HEK293 (cell line): Measurements from ENCODE around the gene CADPS2.

ENCODE experiments used
- CTCF ChIA-PET: fragments of 350-600 bp; formaldehyde crosslinking; extraction: SDS; loops from one replicate; lab custom pipeline; 2021; ENCODE audit warnings: antibody characterized with exemption; lab: Yijun Ruan, JAX
- POLR2A ChIA-PET: fragments of 300-600 bp; formaldehyde crosslinking; extraction: SDS; loops from one replicate; lab custom pipeline; 2020; ENCODE audit warnings: antibody characterized with exemption, inconsistent platforms; lab: Yijun Ruan, JAX
- H3K27ac ChIP-seq: fragments of 200-500 bp; sonication (Bioruptor generic); 2 replicates; pipeline ENCODE4 v1.5.1; 2014; ENCODE audit warnings: low read depth, low read length, control low read depth, inconsistent platforms; ENCODE audit errors: extremely low read depth
- H3K36me3 ChIP-seq, 2 experiments: fragments of 200-500 bp in 1 of 2; sonication (Bioruptor generic) in 1 of 2; 1 replicate in 1 of 2; 2 replicates in 1 of 2; pipeline ENCODE4 v1.5.1; 2014 to 2017; ENCODE audit warnings: inconsistent platforms in 2 of 2, low read length in 2 of 2; ENCODE audit not compliant: control insufficient read depth in 2 of 2, insufficient read depth in 1 of 2
- H3K4me1 ChIP-seq: fragments of 200-500 bp; sonication (Bioruptor generic); 2 replicates; pipeline ENCODE4 v1.5.1; 2014; ENCODE audit warnings: mild to moderate bottlenecking, low read length, inconsistent platforms; ENCODE audit not compliant: control insufficient read depth, insufficient read depth
- H3K4me3 ChIP-seq: 2 replicates; pipeline ENCODE4 v1.5.1; 2011; ENCODE audit warnings: low read depth, mild to moderate bottlenecking, control low read depth, low read length, moderate library complexity
- H3K9me3 ChIP-seq: fragments of 200-500 bp; sonication (Bioruptor generic); 2 replicates; pipeline ENCODE4 v1.5.1; 2014; ENCODE audit warnings: low read depth, low read length, inconsistent platforms; ENCODE audit not compliant: control insufficient read depth, insufficient read depth
- HOXA7 ChIP-seq: sonication (generic); formaldehyde crosslinking; IDR thresholded peaks from 2 replicates; pipeline ENCODE4 v1.8.1; 2022; ENCODE audit warnings: missing genetic modification reagents, borderline replicate concordance
- HOXD13 ChIP-seq: sonication (generic); formaldehyde crosslinking; IDR thresholded peaks from 2 replicates; pipeline ENCODE4 v1.8.0; 2022; ENCODE audit warnings: missing genetic modification reagents, borderline replicate concordance
- KLF1 ChIP-seq: fragments of 450-650 bp; formaldehyde crosslinking; IDR thresholded peaks from 2 replicates; pipeline ENCODE4 v1.5.1; 2016; ENCODE audit warnings: missing biosample characterization, missing genetic modification characterization
- KLF10 ChIP-seq: fragments of 450-650 bp; IDR thresholded peaks from 2 replicates; pipeline ENCODE4 v1.5.1; 2018; ENCODE audit warnings: missing biosample characterization, mild to moderate bottlenecking, missing genetic modification characterization
- PRDM10 ChIP-seq: fragments of 450-650 bp; formaldehyde crosslinking; IDR thresholded peaks from 2 replicates; pipeline ENCODE4 v1.5.1; 2016; ENCODE audit warnings: missing biosample characterization, missing genetic modification characterization
- REPIN1 ChIP-seq: fragments of 450-650 bp; formaldehyde crosslinking; IDR thresholded peaks from 2 replicates; pipeline ENCODE4 v1.5.1; 2017; ENCODE audit warnings: missing biosample characterization, missing genetic modification characterization, low read depth
- SCRT2 ChIP-seq: fragments of 450-650 bp; formaldehyde crosslinking; IDR thresholded peaks from 2 replicates; pipeline ENCODE4 v1.5.1; 2016; ENCODE audit warnings: missing biosample characterization, missing genetic modification characterization
- TSHZ1 ChIP-seq: fragments of 450-650 bp; formaldehyde crosslinking; IDR thresholded peaks from 2 replicates; pipeline ENCODE4 v1.5.1; 2016; ENCODE audit warnings: missing biosample characterization, missing genetic modification characterization, borderline replicate concordance
- YY1 ChIP-seq: fragments of 450-650 bp; formaldehyde crosslinking; IDR thresholded peaks from 2 replicates; pipeline ENCODE4 v1.5.1; 2018; ENCODE audit warnings: missing biosample characterization, missing genetic modification characterization
- ZBTB6 ChIP-seq: fragments of 450-650 bp; formaldehyde crosslinking; IDR thresholded peaks from 2 replicates; pipeline ENCODE4 v1.5.1; 2017; ENCODE audit warnings: missing biosample characterization, missing genetic modification characterization
- ZFHX2 ChIP-seq: fragments of 450-650 bp; formaldehyde crosslinking; conservative IDR thresholded peaks from 2 replicates; pipeline ENCODE4 v1.5.1; 2016; ENCODE audit warnings: missing biosample characterization, missing genetic modification characterization
- ZNF121 ChIP-seq: fragments of 450-650 bp; formaldehyde crosslinking; IDR thresholded peaks from 2 replicates; pipeline ENCODE4 v1.5.1; 2016; ENCODE audit warnings: missing biosample characterization, missing genetic modification characterization
- ZNF19 ChIP-seq: fragments of 450-650 bp; formaldehyde crosslinking; IDR thresholded peaks from 2 replicates; pipeline ENCODE4; 2016; ENCODE audit warnings: missing biosample characterization, missing genetic modification characterization, low read depth
- ZNF311 ChIP-seq: fragments of 450-650 bp; formaldehyde crosslinking; IDR thresholded peaks from 2 replicates; pipeline ENCODE4 v1.5.1; 2017; ENCODE audit warnings: missing biosample characterization, missing genetic modification characterization, borderline replicate concordance
- ZNF324 ChIP-seq: fragments of 450-650 bp; formaldehyde crosslinking; IDR thresholded peaks from 2 replicates; pipeline ENCODE4 v1.5.1; 2016; ENCODE audit warnings: missing biosample characterization, missing genetic modification characterization
- ZNF514 ChIP-seq: fragments of 450-650 bp; formaldehyde crosslinking; IDR thresholded peaks from 2 replicates; pipeline ENCODE4 v1.5.1; 2016; ENCODE audit warnings: missing biosample characterization, missing genetic modification characterization
- ZNF521 ChIP-seq: fragments of 450-650 bp; formaldehyde crosslinking; IDR thresholded peaks from 2 replicates; pipeline ENCODE4 v1.5.1; 2017; ENCODE audit warnings: missing biosample characterization, mild to moderate bottlenecking, missing genetic modification characterization
- ZNF596 ChIP-seq: fragments of 450-650 bp; IDR thresholded peaks from 2 replicates; pipeline ENCODE4 v1.5.0; 2018; ENCODE audit warnings: missing biosample characterization, mild to moderate bottlenecking, missing genetic modification characterization, moderate library complexity
- ZNF621 ChIP-seq: fragments of 450-650 bp; formaldehyde crosslinking; IDR thresholded peaks from 2 replicates; pipeline ENCODE4 v1.5.1; 2017; ENCODE audit warnings: missing biosample characterization, missing genetic modification characterization
- ZNF670 ChIP-seq: fragments of 450-650 bp; formaldehyde crosslinking; IDR thresholded peaks from 2 replicates; pipeline ENCODE4 v1.5.1; 2016; ENCODE audit warnings: missing biosample characterization, missing genetic modification characterization, low read depth
- ZNF704 ChIP-seq: fragments of 450-650 bp; formaldehyde crosslinking; IDR thresholded peaks from 2 replicates; pipeline ENCODE4 v1.5.1; 2016; ENCODE audit warnings: missing biosample characterization, missing genetic modification characterization
- ZNF837 ChIP-seq: fragments of 450-650 bp; formaldehyde crosslinking; IDR thresholded peaks from 2 replicates; pipeline ENCODE4 v1.5.1; 2016; ENCODE audit warnings: missing biosample characterization, missing genetic modification characterization
- ZNF843 ChIP-seq: fragments of 450-650 bp; formaldehyde crosslinking; IDR thresholded peaks from 2 replicates; pipeline ENCODE4 v1.5.1; 2016; ENCODE audit warnings: missing biosample characterization, missing genetic modification characterization

CADPS2 gene

GRCh38 chr7:122369756-122370155 lies 516.5 kb downstream of the CADPS2 start:
- Histone ChIP-seq H3K36me3 (no peaks in the 10 kb centered on the region), H3K4me3 (no peak overlapping the region), H3K9me3 (no peaks in the 10 kb centered on the region), H3K27ac (no peak overlapping the region), H3K4me1 (no peaks in the 10 kb centered on the region)
- TF ChIP-seq KLF1 (tag by site-specific recombination): no peak
- no peak for TF ChIP-seq ZNF843 (tag by site-specific recombination)
- TF ChIP-seq ZNF521 (tag by site-specific recombination): no peak
- no peak for TF ChIP-seq HOXA7 (CRISPR knock-in tag)
- TF ChIP-seq HOXD13 (CRISPR knock-in tag): no peak
- TF ChIP-seq ZNF324 (tag by site-specific recombination): no peak
- CTCF ChIA-PET: interaction anchor here (0.6 kb wide), 1 partner anchor 208 kb away, joined by 3 read pairs; no protein-coding TSS in a partner anchor
- POLR2A ChIA-PET: no interaction called here

GRCh38 chr7:122364761-122365280 lies 521.4 kb downstream of the CADPS2 start:
- TF ChIP-seq ZFHX2 (tag by site-specific recombination) (no peak), ZNF121 (tag by site-specific recombination) (no peak), ZNF311 (tag by site-specific recombination) (no peak), REPIN1 (tag by site-specific recombination) (no peak), KLF10 (tag by site-specific recombination) (no peak), PRDM10 (no peak), ZNF514 (tag by site-specific recombination) (no peak)
- H3K4me3 ChIP-seq: no peak overlapping the region
- CTCF ChIA-PET: no interaction called here

GRCh38 chr7:122363144-122363543 lies 523.1 kb downstream of the CADPS2 start:
- Histone ChIP-seq H3K4me3 (no peak overlapping the region), H3K4me1 (no peaks in the 10 kb centered on the region), H3K27ac (no peak overlapping the region), H3K9me3 (no peaks in the 10 kb centered on the region), H3K36me3 (no peaks in the 10 kb centered on the region)
- ChIA-PET CTCF (interaction anchor here (1.2 kb wide), 1 partner anchor 37 kb away, joined by 4 read pairs; no protein-coding TSS in a partner anchor), POLR2A (no interaction called here)
- no peak for TF ChIP-seq YY1 (tag by site-specific recombination)
- no peak for TF ChIP-seq SCRT2 (tag by site-specific recombination)
- no peak for TF ChIP-seq ZNF596
- TF ChIP-seq ZNF837 (tag by site-specific recombination): no peak
- no peak for TF ChIP-seq ZNF621 (tag by site-specific recombination)
- no peak for TF ChIP-seq ZNF704 (tag by site-specific recombination)
- TF ChIP-seq TSHZ1 (tag by site-specific recombination): no peak
- TF ChIP-seq ZBTB6: no peak
- TF ChIP-seq ZNF19: no peak
- TF ChIP-seq ZNF670: no peak

More at GRCh38 chr7:122364761-122365280, 521.4 kb downstream of the CADPS2 start:
- Histone ChIP-seq H3K9me3 (no peaks in the 10 kb centered on the region), H3K27ac (no peak overlapping the region), H3K36me3 (no peaks in the 10 kb centered on the region), H3K4me1 (no peaks in the 10 kb centered on the region)
- POLR2A ChIA-PET: interaction anchor here (0.7 kb wide), 1 partner anchor 832 kb away, joined by 5 read pairs; no protein-coding TSS in a partner anchor
